GM12878 (cell line): Measurements from ENCODE around the gene SOBP. TPM values are rescaled to one million over a fixed set of nuclear protein-coding genes. Genes with fewer than 3 reads are reported as not detected.

Source experiments
- ATF2 ChIP-seq: IDR thresholded peaks from 2 replicates; pipeline ENCODE4 v1.6.1; 2012; ENCODE audit warnings: low read length, inconsistent platforms
- ATF3 ChIP-seq: IDR thresholded peaks from 2 replicates; pipeline ENCODE4 v1.6.1; 2011; ENCODE audit warnings: low read depth, mild to moderate bottlenecking, low read length, moderate library complexity, borderline replicate concordance; ENCODE audit errors: extremely low read depth
- BHLHE40 ChIP-seq, 2 experiments: fragments of 450-650 bp in 1 of 2; IDR thresholded peaks; 2 replicates each; pipeline ENCODE4 v1.6.1; 2011 to 2017; ENCODE audit warnings: low read depth in 2 of 2, borderline replicate concordance in 1 of 2, improper control_type of control experiment in 1 of 2, low read length in 1 of 2, mild to moderate bottlenecking in 1 of 2
- JUND ChIP-seq: IDR thresholded peaks from 2 replicates; pipeline ENCODE4 v1.6.1; 2012; ENCODE audit warnings: low read depth, mild to moderate bottlenecking, low read length, improper control_type of control experiment, moderate library complexity
- LARP7 ChIP-seq: fragments of 450-650 bp; IDR thresholded peaks from 2 replicates; pipeline ENCODE4 v1.6.1; 2017; ENCODE audit warnings: mild to moderate bottlenecking
- NFYA ChIP-seq: IDR thresholded peaks from 2 replicates; pipeline ENCODE4 v1.6.1; 2011; ENCODE audit warnings: low read depth, mild to moderate bottlenecking, low read length, improper control_type of control experiment, borderline replicate concordance
- TBL1XR1 ChIP-seq: IDR thresholded peaks from 2 replicates; pipeline ENCODE4 v1.6.1; 2012; ENCODE audit warnings: low read depth, low read length, improper control_type of control experiment
- YY1 ChIP-seq: IDR thresholded peaks from 2 replicates; pipeline ENCODE4 v1.6.1; 2011; ENCODE audit warnings: low read depth, mild to moderate bottlenecking, low read length
- polyA plus RNA-seq, 11 experiments: library from polyadenylated mRNA; depleted of rRNA in 4 of 11; unstranded in 6 of 11; stranded (reverse) in 5 of 11; fragments of >200 nt; fragmentation: Nextera tagmentation in 4 of 11; fragmentation: Illumina TruSeq in 1 of 11; extraction: Ambion mirVana in 4 of 11; extraction: Trizol in 1 of 11; gene quantifications; 1 replicate in 1 of 11; 2 replicates in 10 of 11; pipeline versions ENCODE4 v1.2.1 to v1.2.3, GENCODE V29; 2011 to 2016; ENCODE audit warnings: inconsistent platforms in 2 of 11, missing spikeins in 2 of 11, low read depth in 1 of 11
- total RNA-seq, 4 experiments: library from RNA; depleted of rRNA in 3 of 4; stranded (reverse); fragments of >200 nt in 3 of 4; fragmentation: Illumina TruSeq in 1 of 4; extraction: Trizol in 1 of 4; gene quantifications; 2 replicates each; pipeline versions ENCODE4 v1.2.1 to v1.2.3, GENCODE V29; 2013 to 2021
- TF ChIP-seq, protein P1 (sequence below), 3 experiments: IDR thresholded peaks in 2 of 3; conservative IDR thresholded peaks in 1 of 3; 2 replicates each; pipeline ENCODE4 v1.5.1; 2011; ENCODE audit warnings: low read depth in 3 of 3, low read length in 3 of 3, mild to moderate bottlenecking in 3 of 3, control low read depth in 2 of 3, moderate library complexity in 2 of 3, inconsistent platforms in 1 of 3, mixed read lengths in 1 of 3; ENCODE audit not compliant: control insufficient read depth in 2 of 3, insufficient read depth in 1 of 3; ENCODE audit errors: extremely low read depth in 1 of 3
- TF ChIP-seq, protein P2 (sequence below): IDR thresholded peaks from 2 replicates; pipeline ENCODE4 v1.6.1; 2011; ENCODE audit warnings: mild to moderate bottlenecking, low read depth, low read length, moderate library complexity; ENCODE audit not compliant: insufficient replicate concordance

Gene SOBP
- total and polyA plus RNA-seq, 10 of the 15 experiments (the other 5 are each of a cell fraction or from before 2014, with no cell fraction given) = 0.49 to 1.9 (median 0.78) TPM

DNA sequence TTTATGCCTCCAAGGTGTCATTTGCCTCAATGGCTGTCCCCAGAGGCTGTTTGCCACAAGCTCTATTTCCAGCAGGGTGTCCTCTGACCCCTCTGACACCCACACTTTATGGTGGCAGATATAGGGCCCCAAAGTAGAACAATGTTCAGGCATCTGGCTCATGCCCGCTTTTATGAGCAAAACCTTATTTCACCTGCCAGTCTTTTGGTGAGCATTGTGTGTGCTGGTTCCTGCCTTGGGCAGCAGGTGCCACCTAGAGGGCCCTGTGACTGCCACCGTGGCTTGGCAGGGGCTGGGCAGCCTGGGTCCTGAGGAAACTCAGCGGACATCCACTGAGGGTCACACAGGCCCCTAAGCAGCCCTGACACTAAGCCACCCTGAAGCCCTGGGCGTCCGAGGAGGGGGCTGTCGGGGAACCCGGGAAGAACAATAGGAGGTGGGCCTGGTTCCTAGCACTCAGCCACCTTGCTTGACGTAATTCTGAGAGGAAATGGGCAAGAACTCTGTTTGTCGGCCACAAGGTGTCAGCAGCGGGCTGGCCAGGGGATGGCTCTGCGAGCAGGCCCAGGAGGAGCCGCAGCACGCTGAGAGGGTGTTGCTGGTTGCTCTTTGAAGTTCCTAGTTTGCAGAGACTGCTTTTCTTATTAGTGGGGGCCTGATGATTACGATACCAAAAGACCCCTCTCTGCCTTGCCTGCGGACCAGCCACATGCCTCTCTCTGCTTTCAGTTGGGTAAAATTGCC is 185.2 kb downstream of the SOBP start (continued):
- TF ChIP-seq, protein P1, sequence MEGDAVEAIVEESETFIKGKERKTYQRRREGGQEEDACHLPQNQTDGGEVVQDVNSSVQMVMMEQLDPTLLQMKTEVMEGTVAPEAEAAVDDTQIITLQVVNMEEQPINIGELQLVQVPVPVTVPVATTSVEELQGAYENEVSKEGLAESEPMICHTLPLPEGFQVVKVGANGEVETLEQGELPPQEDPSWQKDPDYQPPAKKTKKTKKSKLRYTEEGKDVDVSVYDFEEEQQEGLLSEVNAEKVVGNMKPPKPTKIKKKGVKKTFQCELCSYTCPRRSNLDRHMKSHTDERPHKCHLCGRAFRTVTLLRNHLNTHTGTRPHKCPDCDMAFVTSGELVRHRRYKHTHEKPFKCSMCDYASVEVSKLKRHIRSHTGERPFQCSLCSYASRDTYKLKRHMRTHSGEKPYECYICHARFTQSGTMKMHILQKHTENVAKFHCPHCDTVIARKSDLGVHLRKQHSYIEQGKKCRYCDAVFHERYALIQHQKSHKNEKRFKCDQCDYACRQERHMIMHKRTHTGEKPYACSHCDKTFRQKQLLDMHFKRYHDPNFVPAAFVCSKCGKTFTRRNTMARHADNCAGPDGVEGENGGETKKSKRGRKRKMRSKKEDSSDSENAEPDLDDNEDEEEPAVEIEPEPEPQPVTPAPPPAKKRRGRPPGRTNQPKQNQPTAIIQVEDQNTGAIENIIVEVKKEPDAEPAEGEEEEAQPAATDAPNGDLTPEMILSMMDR (IDR thresholded peaks at IDR 0.05 in 2 of 3, conservative IDR thresholded peaks at IDR 0.05 in 1 of 3; ENCODE audit: control insufficient read depth in 2 of 3, extremely low read depth in 1 of 3, insufficient read depth in 1 of 3, low read depth in 3 of 3, low read length in 3 of 3) = peak; percentile 86 to 94 (median 87)
- TF ChIP-seq, protein P2, sequence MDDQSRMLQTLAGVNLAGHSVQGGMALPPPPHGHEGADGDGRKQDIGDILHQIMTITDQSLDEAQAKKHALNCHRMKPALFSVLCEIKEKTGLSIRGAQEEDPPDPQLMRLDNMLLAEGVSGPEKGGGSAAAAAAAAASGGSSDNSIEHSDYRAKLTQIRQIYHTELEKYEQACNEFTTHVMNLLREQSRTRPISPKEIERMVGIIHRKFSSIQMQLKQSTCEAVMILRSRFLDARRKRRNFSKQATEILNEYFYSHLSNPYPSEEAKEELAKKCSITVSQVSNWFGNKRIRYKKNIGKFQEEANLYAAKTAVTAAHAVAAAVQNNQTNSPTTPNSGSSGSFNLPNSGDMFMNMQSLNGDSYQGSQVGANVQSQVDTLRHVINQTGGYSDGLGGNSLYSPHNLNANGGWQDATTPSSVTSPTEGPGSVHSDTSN = no peak
- peak; percentile 69 for TF ChIP-seq ATF2
- TF ChIP-seq NFYA = no peak
- peak; percentile 69 for TF ChIP-seq LARP7
- TF ChIP-seq ATF3 = 0 out of 2 replicates have a peak, but pooled peaks have one; percentile 4
- peak; percentile 79 for TF ChIP-seq YY1
- 0 out of 2 replicates have a peak, but pooled peaks have one; percentile 21 for TF ChIP-seq TBL1XR1
- TF ChIP-seq JUND = 0 out of 2 replicates have a peak, but pooled peaks have one; percentile 38
- TF ChIP-seq BHLHE40 (IDR thresholded peaks at IDR 0.05; ENCODE audit: borderline replicate concordance in 1 of 2, low read depth in 2 of 2, low read length in 1 of 2) = peak; percentile 27 to 30; a peak in 1 of 4 replicates
- TF ChIP-seq, all 136 proteins: peak for 35
